Prostate gland (tissue), 2 donors: ENCODE data around the gene MT1A. TPM values are rescaled to one million over a fixed set of nuclear protein-coding genes. Genes with fewer than 3 reads are reported as not detected.

Source experiments
- DNase-seq: peaks from one replicate; pipeline ENCODE4 v3.0.0-alpha.2; 2019; ENCODE audit warnings: low spot score
- H3K27ac ChIP-seq, 2 donors: fragments of 200-600 bp; sonication (generic); 2 replicates each; pipeline ENCODE4 v1.5.1; 2017 to 2019
- H3K27me3 ChIP-seq: fragments of 200-600 bp; sonication (generic); replicated peaks from 2 replicates; pipeline ENCODE4 v1.5.1; 2019; ENCODE audit not compliant: insufficient read depth
- H3K36me3 ChIP-seq, 2 donors: fragments of 200-600 bp; sonication (generic); 1 replicate in 1 of 2; 2 replicates in 1 of 2; pipeline versions ENCODE4 v1.5.1 to v1.8.1; 2017 to 2019
- H3K4me1 ChIP-seq: fragments of 200-600 bp; sonication (generic); replicated peaks from 2 replicates; pipeline ENCODE4 v1.5.1; 2019
- H3K4me3 ChIP-seq, 2 donors: fragments of 200-600 bp; sonication (generic); 2 replicates each; pipeline ENCODE4 v1.5.1; 2017 to 2019
- H3K9me3 ChIP-seq: fragments of 200-600 bp; sonication (generic); 2 replicates; pipeline ENCODE4 v1.5.1; 2017
- CTCF ChIP-seq, 4 experiments: fragments of 200-600 bp in 2 of 4; fragments of 450-650 bp in 2 of 4; sonication (generic) in 2 of 4; IDR thresholded peaks; 1 replicate in 3 of 4; 2 replicates in 1 of 4; pipeline ENCODE4 v1.5.1; 2016 to 2019; ENCODE audit warnings: antibody characterized with exemption in 4 of 4, mild to moderate bottlenecking in 2 of 4, moderate library complexity in 2 of 4
- POLR2A ChIP-seq: fragments of 450-650 bp; IDR thresholded peaks from one replicate; pipeline ENCODE4 v1.6.1; 2016; ENCODE audit warnings: antibody characterized with exemption, mild to moderate bottlenecking
- POLR2AphosphoS5 ChIP-seq: sonication (generic); formaldehyde crosslinking; IDR thresholded peaks from one replicate; pipeline ENCODE4 v1.6.1; 2017; ENCODE audit warnings: antibody characterized with exemption
- WGBS: methylation state at CpG from one replicate; pipeline ENCODE4 v1.1.5; 2018; 5-methylcytosine and 5-hydroxymethylcytosine counted together
- intact Hi-C: fragments of 100-400 bp; cut with DNase I; formaldehyde crosslinking; loops from one replicate; pipeline ENCODE4 v1.14.2; 2022
- total RNA-seq, 2 donors: library from RNA; depleted of rRNA; stranded (reverse); fragments of >200 nt; gene quantifications; one replicate each; pipeline ENCODE4 v1.1.0, GENCODE V29; 2016

Gene MT1A
- total RNA-seq, 2 donors from 2014 or later: 6.9 TPM; not detected in 1

GRCh38 chr16:56610017-56610608 is 28.4 kb upstream of the MT1A start:
- no peaks in the 10 kb centered on the region for H3K36me3 ChIP-seq
- peak; percentile 49 for DNase-seq
- intact Hi-C loops: no loop called here
- WGBS: 16% methylated on average over 10 of the region's 10 CpGs
- peak overlapping the region; percentile 33 to 57 for H3K4me3 ChIP-seq
- H3K4me1 ChIP-seq: peaks cover 22% of the 10 kb centered on the region
- no peaks in the 10 kb centered on the region for H3K27me3 ChIP-seq
- TF ChIP-seq POLR2A (peak; percentile 15), CTCF (IDR thresholded peaks at IDR 0.05) (no peak), POLR2AphosphoS5 (peak; percentile 37)
- peak overlapping the region; percentile 86 to 90 for H3K27ac ChIP-seq
- no peaks in the 10 kb centered on the region for H3K9me3 ChIP-seq

GRCh38 chr16:56610609-56611111 is 27.8 kb upstream of the MT1A start:
- peak overlapping the region; percentile 86 to 90 for H3K27ac ChIP-seq
- intact Hi-C loops: no loop called here
- 45% methylated on average over 2 of the region's 2 CpGs for WGBS
- H3K4me1 ChIP-seq: peaks cover 22% of the 10 kb centered on the region
- no peaks in the 10 kb centered on the region for H3K27me3 ChIP-seq
- no peaks in the 10 kb centered on the region for H3K9me3 ChIP-seq
- TF ChIP-seq CTCF (IDR thresholded peaks at IDR 0.05) (no peak), POLR2AphosphoS5 (no peak), POLR2A (no peak)
- no peak overlapping the region for H3K4me3 ChIP-seq
- no peak for DNase-seq
- H3K36me3 ChIP-seq: no peaks in the 10 kb centered on the region

GRCh38 chr16:56611281-56611833 is 27.1 kb upstream of the MT1A start:
- TF ChIP-seq POLR2A: no peak
- no peak for TF ChIP-seq CTCF (IDR thresholded peaks at IDR 0.05)
- TF ChIP-seq POLR2AphosphoS5: no peak
- intact Hi-C loops: no loop called here
- H3K27me3 ChIP-seq: no peaks in the 10 kb centered on the region
- H3K4me1 ChIP-seq: peaks cover 22% of the 10 kb centered on the region
- H3K27ac ChIP-seq: peak overlapping the region; percentile 86 to 90
- DNase-seq: no peak
- no peaks in the 10 kb centered on the region for H3K36me3 ChIP-seq
- 78% methylated on average over 2 of the region's 2 CpGs for WGBS
- no peak overlapping the region for H3K4me3 ChIP-seq
- H3K9me3 ChIP-seq: no peaks in the 10 kb centered on the region

- H3K4me1 ChIP-seq: peaks cover 5% of the 10 kb centered on the region
- H3K27me3 ChIP-seq: no peaks in the 10 kb centered on the region
- no peak overlapping the region for H3K4me3 ChIP-seq
- intact Hi-C loops: no loop called here
- TF ChIP-seq POLR2AphosphoS5 (no peak), CTCF (IDR thresholded peaks at IDR 0.05) (no peak), POLR2A (no peak)
- no peaks in the 10 kb centered on the region for H3K36me3 ChIP-seq
- H3K9me3 ChIP-seq: no peaks in the 10 kb centered on the region
- H3K27ac ChIP-seq: no peak overlapping the region
- DNase-seq: no peak
Observed at GRCh38 chr16:56613706-56614105, 24.8 kb upstream of the MT1A start.

- Histone ChIP-seq H3K4me3 (no peak overlapping the region), H3K27me3 (no peaks in the 10 kb centered on the region), H3K9me3 (no peaks in the 10 kb centered on the region)
Observed at GRCh38 chr16:56614549-56614991, 23.9 kb upstream of the MT1A start.

More at GRCh38 chr16:56614549-56614991, 23.9 kb upstream of the MT1A start:
- no peak overlapping the region for H3K27ac ChIP-seq
- TF ChIP-seq CTCF (IDR thresholded peaks at IDR 0.05): no peak
- TF ChIP-seq POLR2A: no peak
- TF ChIP-seq POLR2AphosphoS5: no peak
- peaks cover 5% of the 10 kb centered on the region for H3K4me1 ChIP-seq
- no peak for DNase-seq
- no peaks in the 10 kb centered on the region for H3K36me3 ChIP-seq
- intact Hi-C loops: no loop called here
